HG03060 (cell line): ENCODE results near the gene FSTL5.
A peak's percentile ranks its signal among the peaks of the same experiment; 100 is the strongest.

Experiments used
- ATAC-seq: cut with Tn5 transposase; IDR thresholded peaks from one replicate; pipeline ENCODE4 v1.9.1; 2021; ENCODE audit warnings: low read depth, moderate number of reproducible peaks; ENCODE audit not compliant: unreplicated experiment

Gene FSTL5

DNA sequence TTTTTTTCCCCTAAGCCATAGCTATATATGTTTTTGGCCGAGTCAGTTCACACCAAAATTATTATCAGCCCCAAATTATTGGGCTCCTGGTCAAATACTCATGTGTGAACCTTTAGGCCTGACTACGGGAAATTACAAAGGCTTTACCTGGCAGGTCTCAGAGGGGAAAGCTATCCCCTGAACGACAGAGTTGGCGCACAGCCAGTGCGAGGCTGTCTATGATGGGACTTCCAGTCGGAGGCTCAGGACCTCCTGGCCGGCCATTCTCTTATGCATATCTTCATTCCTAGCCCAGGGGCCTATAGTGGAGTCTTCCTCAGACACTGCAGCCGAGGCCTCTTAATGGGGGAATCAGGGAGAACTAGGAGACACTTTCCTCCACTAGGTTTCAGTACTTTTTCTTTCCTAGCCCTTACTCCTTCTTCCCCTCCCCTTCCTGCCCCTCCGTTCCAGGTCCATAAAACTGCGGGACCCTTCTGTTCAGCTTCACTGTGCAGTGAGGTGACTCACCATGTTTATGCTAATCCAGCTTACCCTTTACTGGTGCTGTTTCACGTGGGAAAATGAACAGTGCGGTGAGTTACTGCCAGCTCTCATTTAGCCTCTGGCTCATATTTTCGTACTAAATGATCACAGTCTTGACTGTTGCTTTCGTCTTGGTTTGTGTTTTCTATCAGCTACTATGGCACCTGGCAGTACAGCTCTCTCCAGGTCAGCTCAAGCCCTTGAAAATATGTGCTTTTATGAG lies 533.9 kb downstream of the FSTL5 start:
- no peak for ATAC-seq

GRCh38 chr4:161604516-161605300 lies 559.1 kb downstream of the FSTL5 start:
- peak; percentile 87 for ATAC-seq

DNA sequence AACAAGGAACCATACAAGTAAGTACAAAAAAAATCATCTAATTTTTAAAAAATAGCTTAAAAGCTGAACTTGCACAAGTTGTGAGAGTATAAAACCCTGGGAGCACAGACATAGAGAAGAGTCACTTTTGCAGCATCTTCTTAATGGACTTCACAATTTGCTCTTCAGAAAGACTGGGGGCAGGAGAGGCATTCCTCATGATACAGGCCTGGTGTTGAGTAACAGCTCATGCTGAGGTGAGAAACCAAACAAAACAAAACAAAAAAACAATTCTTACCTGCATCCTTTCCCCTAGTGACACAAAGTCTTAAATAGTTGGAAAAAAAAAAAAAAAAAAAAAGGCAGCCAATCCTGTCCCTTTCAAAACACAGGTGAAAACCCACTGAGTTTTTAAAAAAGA lies 562.8 kb downstream of the FSTL5 start:
- no peak for ATAC-seq

DNA sequence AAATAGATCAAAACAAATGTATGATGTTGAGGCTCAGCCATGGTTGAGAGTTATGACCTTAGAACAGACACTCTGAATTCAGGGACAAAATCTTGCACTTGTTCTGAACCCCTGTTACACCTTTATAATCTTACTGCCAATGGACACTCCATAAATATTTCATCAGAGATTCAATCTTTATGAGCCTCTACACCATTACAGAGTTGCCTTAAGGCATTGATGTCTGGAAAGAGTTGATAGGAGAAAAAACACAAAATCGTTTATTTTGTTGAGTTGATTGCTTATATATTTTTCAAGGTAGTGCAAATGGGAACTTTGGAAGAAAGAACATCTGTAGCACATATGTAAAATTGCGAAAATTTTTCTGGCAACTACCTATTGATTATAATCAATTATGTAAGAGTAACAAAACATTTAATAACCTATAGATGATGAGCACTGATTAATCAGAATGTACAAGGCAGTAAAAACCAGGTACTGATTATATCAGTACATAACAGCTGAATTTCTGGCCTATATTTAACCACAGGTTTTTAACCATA lies 568.5 kb downstream of the FSTL5 start:
- no peak for ATAC-seq

DNA sequence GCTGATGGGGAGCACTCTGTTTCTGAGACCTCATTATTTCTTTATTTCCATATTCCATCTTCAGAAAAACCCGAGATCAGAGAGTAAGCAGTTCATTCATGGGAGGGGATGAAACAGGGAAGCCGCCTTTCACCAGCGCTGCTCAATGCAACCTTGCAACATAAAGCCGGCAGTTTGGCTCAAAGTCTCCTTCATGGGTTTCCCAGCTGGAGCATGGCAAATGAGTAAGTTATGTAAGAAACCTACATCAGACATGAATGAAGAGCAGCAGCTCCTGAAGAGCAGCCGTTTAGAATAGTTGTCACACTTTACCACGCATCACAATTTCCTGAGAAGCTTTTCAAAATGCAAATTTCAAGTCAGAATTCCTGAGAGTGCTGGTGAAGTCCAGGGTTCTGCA lies 578.8 kb downstream of the FSTL5 start:
- no peak for ATAC-seq

GRCh38 chr4:161583549-161583948 lies 580.3 kb downstream of the FSTL5 start:
- no peak for ATAC-seq

DNA sequence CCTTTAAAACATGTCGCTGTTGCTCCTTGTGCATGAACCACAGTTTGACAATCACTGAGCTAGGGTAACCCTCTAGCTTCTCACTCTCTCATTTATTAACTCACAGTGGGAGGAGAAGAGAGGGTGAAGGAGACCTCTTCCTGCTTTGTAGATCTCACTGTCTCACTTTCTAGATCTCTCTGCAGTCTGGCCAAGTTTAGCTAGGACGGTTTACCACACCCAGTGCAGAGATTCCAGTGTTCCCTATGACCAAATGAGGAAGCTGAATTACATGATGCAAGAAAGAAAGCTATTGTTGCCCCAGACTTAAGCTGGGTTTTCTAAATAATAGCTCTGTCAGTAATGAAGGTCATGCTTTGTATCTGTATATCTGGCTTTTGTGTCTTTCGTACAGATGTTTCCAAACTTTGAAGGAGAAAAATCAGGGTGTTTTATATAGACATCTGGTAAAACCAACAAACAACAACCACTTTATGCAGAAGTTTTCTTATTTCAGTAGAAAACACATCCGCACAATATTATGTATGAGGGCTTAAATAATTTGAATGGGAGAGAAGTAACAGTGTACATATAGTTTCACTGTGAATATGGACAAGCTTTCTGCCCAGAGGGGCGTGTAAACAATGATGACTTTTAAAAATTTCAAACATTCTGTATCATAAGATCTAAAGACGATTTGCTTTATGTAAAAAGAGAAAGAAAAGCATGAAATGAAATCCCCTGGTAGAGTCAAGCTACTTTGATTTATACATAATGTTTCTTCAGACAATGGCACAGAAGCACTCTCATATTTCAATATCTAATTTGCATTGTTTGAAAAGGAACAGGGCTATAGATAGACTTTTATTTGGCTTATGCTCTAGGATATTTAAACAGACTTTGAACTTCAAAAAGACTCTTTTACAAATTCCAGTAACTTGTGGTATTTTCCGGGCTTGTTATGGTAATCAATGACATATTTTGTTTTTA lies 582.3 kb downstream of the FSTL5 start:
- peak; percentile 72 for ATAC-seq

- no peak for ATAC-seq
Measured at GRCh38 chr4:161577579-161578301, 586.1 kb downstream of the FSTL5 start.

GRCh38 chr4:161573836-161574235 lies 590.0 kb downstream of the FSTL5 start:
- no peak for ATAC-seq

- no peak for ATAC-seq
Measured at GRCh38 chr4:161564230-161564834, 599.5 kb downstream of the FSTL5 start.

GRCh38 chr4:161555689-161556660 lies 607.8 kb downstream of the FSTL5 start:
- peak; percentile 70 for ATAC-seq

- ATAC-seq = no peak
Measured at GRCh38 chr4:161554372-161554990, 609.3 kb downstream of the FSTL5 start.

DNA sequence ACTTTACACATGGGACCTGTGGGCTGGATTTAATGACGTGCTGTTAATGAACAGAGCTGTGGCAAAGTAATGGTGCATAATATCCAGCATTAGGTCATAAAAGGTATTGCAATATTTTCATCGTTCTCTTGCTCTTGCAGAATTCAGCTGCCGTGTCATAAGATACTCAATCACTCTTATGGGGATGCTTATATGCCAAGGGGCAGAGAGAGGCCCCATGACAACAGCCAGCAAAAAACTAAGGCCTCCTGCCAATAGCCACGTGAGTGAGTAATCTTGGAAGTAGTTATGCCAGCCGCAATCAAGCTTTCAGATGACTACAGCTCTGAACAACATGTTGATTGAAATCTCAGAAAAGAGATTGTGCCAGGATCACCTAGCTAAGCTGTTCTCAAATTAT lies 616.9 kb downstream of the FSTL5 start:
- ATAC-seq = no peak

DNA sequence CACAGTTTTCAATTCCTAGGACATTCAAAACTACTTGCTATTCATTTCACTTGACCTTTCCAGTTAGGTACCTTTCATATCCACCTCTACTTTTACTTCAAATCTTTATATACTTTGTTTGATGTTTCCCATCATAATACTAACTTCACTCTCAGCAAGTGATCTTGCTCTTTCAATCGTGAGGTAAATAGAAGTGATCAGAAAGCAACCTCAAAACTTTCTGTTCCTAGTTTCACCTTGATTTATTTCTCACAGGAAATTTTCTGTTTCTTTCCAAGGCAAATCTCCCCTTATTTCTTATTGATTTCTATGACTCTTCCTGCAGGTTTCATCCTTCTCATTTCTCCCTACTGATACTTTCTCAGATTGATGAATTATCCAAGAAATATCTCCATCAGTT lies 623.5 kb downstream of the FSTL5 start:
- no peak for ATAC-seq

DNA sequence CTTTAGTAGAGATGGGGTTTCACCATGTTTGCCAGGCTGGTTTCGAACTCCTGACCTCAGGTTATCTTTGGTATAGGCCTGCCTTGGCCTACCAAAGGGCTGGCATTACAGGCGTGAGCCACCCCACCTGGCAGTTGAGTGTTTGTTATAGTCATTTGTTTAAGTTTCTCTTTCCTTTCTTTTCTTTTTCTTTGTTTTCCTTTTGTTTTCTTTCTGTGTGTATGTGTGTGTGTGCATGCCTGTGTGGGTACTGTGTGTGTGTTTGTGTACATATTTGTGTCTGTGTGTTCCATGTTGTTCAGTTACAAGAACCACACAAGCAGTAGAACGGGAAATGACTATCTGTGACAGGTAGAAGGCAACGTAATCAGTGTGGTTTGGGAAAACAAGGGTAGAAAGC lies 624.9 kb downstream of the FSTL5 start:
- ATAC-seq = no peak

- no peak for ATAC-seq
Measured at GRCh38 chr4:161530710-161531109, 633.1 kb downstream of the FSTL5 start.

GRCh38 chr4:161525121-161525520 lies 638.7 kb downstream of the FSTL5 start:
- peak; percentile 54 for ATAC-seq

GRCh38 chr4:161522031-161522430 lies 641.8 kb downstream of the FSTL5 start:
- no peak for ATAC-seq
